DND-41 (cell line): ENCODE data around the gene SOCS4.

ENCODE experiments used
- ATAC-seq: fragments of 200-7000 bp; cut with Tn5 transposase; 3 replicates; pipeline ENCODE4 v1.9.1; 2021; ENCODE audit warnings: low read depth; ENCODE audit not compliant: insufficient read depth
- DNase-seq: peaks from one replicate; pipeline ENCODE4 v3.0.0-alpha.2; 2020
- H2AFZ ChIP-seq: 2 replicates; pipeline ENCODE4 v1.6.0; 2012; ENCODE audit warnings: low read depth, low read length
- H3K27ac ChIP-seq: 2 replicates; pipeline ENCODE4 v1.5.1; 2012; ENCODE audit warnings: low read length, inconsistent platforms
- H3K27me3 ChIP-seq: fragments of 200-600 bp; sonication (generic); 2 replicates; pipeline ENCODE4 v1.6.0; 2012; ENCODE audit warnings: low read length, mild to moderate bottlenecking, inconsistent platforms; ENCODE audit not compliant: insufficient read depth, poor library complexity
- H3K36me3 ChIP-seq: 2 replicates; pipeline ENCODE4 v1.5.1; 2012; ENCODE audit warnings: low read length, inconsistent platforms; ENCODE audit not compliant: insufficient read depth
- H3K4me1 ChIP-seq: 2 replicates; pipeline ENCODE4 v1.5.1; 2012; ENCODE audit warnings: mild to moderate bottlenecking, low read length; ENCODE audit not compliant: insufficient read depth
- H3K4me2 ChIP-seq: 2 replicates; pipeline ENCODE4 v1.6.0; 2012; ENCODE audit warnings: mild to moderate bottlenecking, moderate library complexity, low read length, inconsistent platforms; ENCODE audit not compliant: insufficient read depth
- H3K4me3 ChIP-seq, 2 experiments: fragments of 200-600 bp in 1 of 2; shearing (Covaris generic) in 1 of 2; 2 replicates each; pipeline ENCODE4 v1.5.1; 2012 to 2016; ENCODE audit warnings: inconsistent platforms in 2 of 2, low read length in 2 of 2, mild to moderate bottlenecking in 2 of 2, low read depth in 1 of 2, moderate library complexity in 1 of 2
- H3K79me2 ChIP-seq: 2 replicates; pipeline ENCODE4 v1.6.0; 2012; ENCODE audit warnings: low read length, inconsistent platforms; ENCODE audit not compliant: insufficient read depth
- H3K9ac ChIP-seq: 2 replicates; pipeline ENCODE4 v1.6.0; 2012; ENCODE audit warnings: low read depth, mild to moderate bottlenecking, inconsistent platforms, low read length, moderate library complexity
- H3K9me3 ChIP-seq: 2 replicates; pipeline ENCODE4 v1.5.1; 2012; ENCODE audit warnings: low read length, moderate library complexity, mild to moderate bottlenecking, inconsistent platforms; ENCODE audit not compliant: insufficient read depth, severe bottlenecking
- H4K20me1 ChIP-seq: 2 replicates; pipeline ENCODE4 v1.6.0; 2012; ENCODE audit warnings: low read length; ENCODE audit not compliant: insufficient read depth
- CTCF ChIP-seq: IDR thresholded peaks from 2 replicates; pipeline ENCODE4 v1.5.1; 2012; ENCODE audit warnings: borderline replicate concordance, low read length, moderate library complexity, mild to moderate bottlenecking; ENCODE audit not compliant: poor library complexity, severe bottlenecking; ENCODE audit errors: extremely low read depth
- EZH2 ChIP-seq: IDR thresholded peaks from 3 replicates; pipeline ENCODE4 v1.6.1; 2012; ENCODE audit warnings: borderline replicate concordance, low read depth, mild to moderate bottlenecking, moderate library complexity, low read length, inconsistent platforms; ENCODE audit not compliant: severe bottlenecking

The SOCS4 gene

DNA sequence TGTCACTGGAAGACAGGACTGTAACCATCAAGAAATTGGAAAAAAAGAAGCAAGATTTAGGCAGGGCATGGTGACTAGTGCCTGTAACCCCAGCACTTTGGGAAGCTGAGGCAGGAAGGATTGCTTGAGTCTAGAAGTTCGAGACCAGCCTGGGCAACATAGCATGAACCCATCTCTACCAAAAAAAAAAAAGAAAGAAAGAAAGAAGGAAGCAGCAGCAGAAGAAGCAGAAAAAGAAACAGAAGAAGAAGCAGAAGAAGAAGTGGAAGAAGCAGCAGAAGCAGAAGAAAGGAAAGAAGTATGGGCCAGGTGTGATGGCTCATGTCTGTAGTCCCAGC lies 71.5 kb downstream of the SOCS4 start:
- H2AFZ ChIP-seq = no peak overlapping the region
- H3K27ac ChIP-seq = no peak overlapping the region
- TF ChIP-seq EZH2 = no peak
- no peak for TF ChIP-seq CTCF
- no peaks in the 10 kb centered on the region for H3K36me3 ChIP-seq
- H3K9me3 ChIP-seq = no peaks in the 10 kb centered on the region
- no peaks in the 10 kb centered on the region for H3K4me1 ChIP-seq
- DNase-seq = no peak
- ATAC-seq = no peak
- H3K79me2 ChIP-seq = no peaks in the 10 kb centered on the region
- H3K4me3 ChIP-seq = no peak overlapping the region
- H4K20me1 ChIP-seq = no peaks in the 10 kb centered on the region
- no peak overlapping the region for H3K4me2 ChIP-seq
- no peaks in the 10 kb centered on the region for H3K27me3 ChIP-seq
- no peak overlapping the region for H3K9ac ChIP-seq
